ENCODE measurements around the gene FBXO11. TPM values are rescaled to one million over a fixed set of nuclear protein-coding genes. Genes with fewer than 3 reads are reported as not detected.

Gene FBXO11
- total RNA-seq, 1 experiment from 2014 or later: 58.9 TPM

DNA sequence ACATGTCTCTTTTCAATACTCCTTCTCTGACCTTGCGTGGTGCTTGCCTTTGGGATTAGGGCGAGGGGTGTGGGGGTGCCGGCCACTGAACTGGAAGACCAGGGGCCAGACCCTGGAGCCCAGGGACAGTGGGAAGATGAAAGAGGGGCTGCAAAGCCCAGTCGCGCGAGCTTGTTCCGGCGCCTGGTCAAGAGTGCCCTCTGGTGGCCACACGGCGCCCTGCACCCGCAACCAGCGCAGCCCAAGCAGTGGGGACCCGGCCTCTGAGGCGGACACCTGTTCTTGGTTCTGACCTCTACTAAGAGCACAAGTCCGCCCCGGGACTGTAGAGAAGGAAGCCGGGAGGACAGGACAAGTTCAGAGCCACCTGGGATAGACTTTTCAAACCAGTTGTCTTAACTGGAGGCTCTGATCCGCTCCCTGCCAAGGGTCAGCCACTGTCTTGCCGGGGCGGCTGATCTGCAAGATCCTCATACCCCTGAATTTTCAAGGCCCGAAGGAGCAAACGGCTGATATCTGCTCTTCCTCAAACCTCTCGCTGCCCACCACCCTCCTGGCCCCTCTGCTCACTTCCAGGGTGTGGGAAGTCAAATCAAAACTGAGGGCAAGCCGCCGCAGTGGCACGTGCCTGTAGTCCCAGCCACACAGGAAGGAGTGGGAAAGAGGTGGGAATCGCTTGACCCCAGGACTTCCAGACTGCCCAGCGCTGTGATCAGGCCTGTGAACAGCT lies 138.3 kb downstream of the FBXO11 start:
- H3K9me3 ChIP-seq (ENCODE audit: control insufficient read depth, insufficient read depth, low read depth, low read length): no peaks in the 10 kb centered on the region
- POLR2A ChIA-PET: interaction anchor here (0.5 to 0.6 kb wide), 2 partner anchors 328 to 331 kb away, joined by 3 to 7 read pairs; no protein-coding TSS in a partner anchor
- ATAC-seq: peak; percentile 91
- TF ChIP-seq SIN3A (IDR thresholded peaks at IDR 0.05; ENCODE audit: borderline replicate concordance, insufficient read depth, low read depth, low read length) (no peak), TCF7L2 (IDR thresholded peaks at IDR 0.05; ENCODE audit: low read depth, low read length) (peak; percentile 66), POLR2AphosphoS5 (IDR thresholded peaks at IDR 0.05; ENCODE audit: low read depth, low read length) (no peak), CTCF (IDR thresholded peaks at IDR 0.05) (peak; percentile 99)
- TF ChIP-seq, protein P1, sequence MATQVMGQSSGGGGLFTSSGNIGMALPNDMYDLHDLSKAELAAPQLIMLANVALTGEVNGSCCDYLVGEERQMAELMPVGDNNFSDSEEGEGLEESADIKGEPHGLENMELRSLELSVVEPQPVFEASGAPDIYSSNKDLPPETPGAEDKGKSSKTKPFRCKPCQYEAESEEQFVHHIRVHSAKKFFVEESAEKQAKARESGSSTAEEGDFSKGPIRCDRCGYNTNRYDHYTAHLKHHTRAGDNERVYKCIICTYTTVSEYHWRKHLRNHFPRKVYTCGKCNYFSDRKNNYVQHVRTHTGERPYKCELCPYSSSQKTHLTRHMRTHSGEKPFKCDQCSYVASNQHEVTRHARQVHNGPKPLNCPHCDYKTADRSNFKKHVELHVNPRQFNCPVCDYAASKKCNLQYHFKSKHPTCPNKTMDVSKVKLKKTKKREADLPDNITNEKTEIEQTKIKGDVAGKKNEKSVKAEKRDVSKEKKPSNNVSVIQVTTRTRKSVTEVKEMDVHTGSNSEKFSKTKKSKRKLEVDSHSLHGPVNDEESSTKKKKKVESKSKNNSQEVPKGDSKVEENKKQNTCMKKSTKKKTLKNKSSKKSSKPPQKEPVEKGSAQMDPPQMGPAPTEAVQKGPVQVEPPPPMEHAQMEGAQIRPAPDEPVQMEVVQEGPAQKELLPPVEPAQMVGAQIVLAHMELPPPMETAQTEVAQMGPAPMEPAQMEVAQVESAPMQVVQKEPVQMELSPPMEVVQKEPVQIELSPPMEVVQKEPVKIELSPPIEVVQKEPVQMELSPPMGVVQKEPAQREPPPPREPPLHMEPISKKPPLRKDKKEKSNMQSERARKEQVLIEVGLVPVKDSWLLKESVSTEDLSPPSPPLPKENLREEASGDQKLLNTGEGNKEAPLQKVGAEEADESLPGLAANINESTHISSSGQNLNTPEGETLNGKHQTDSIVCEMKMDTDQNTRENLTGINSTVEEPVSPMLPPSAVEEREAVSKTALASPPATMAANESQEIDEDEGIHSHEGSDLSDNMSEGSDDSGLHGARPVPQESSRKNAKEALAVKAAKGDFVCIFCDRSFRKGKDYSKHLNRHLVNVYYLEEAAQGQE (IDR thresholded peaks at IDR 0.05; ENCODE audit: insufficient read depth in 1 of 2, low read depth in 2 of 2, low read length in 1 of 2): no peak
- no peak overlapping the region for H3K27ac ChIP-seq (ENCODE audit: low read length)
- no peaks in the 10 kb centered on the region for H3K27me3 ChIP-seq (ENCODE audit: control insufficient read depth, insufficient read depth, low read length)
- intact Hi-C loops (cut with micrococcal nuclease; ENCODE audit: unreplicated experiment) (loop anchor here (5.0 to 10.0 kb wide), 3 partner anchors 253 to 431 kb away; no protein-coding TSS in a partner anchor), in situ Hi-C loops (cut with HindIII; ENCODE audit: low pct_unique_long_range_greater_than_20kb, low sequenced_read_pairs) (no loop called here)
- no peaks in the 10 kb centered on the region for H3K36me3 ChIP-seq (ENCODE audit: control insufficient read depth, insufficient read depth, low read length)
- no peak overlapping the region for H3K4me3 ChIP-seq (ENCODE audit: low read depth in 2 of 2, low read length in 2 of 2)
- CTCF ChIA-PET: interaction anchor here (0.6 to 2.1 kb wide), 10 partner anchors 9 to 433 kb away, joined by 3 to 10 read pairs (median 4); no protein-coding TSS in a partner anchor
- no TSS peak for BruUV-seq (replicated peaks)
- H3K4me1 ChIP-seq (ENCODE audit: control insufficient read depth, insufficient read depth, low read length): no peaks in the 10 kb centered on the region
- no peak for DNase-seq (ENCODE audit: low read depth, low spot score)

DNA sequence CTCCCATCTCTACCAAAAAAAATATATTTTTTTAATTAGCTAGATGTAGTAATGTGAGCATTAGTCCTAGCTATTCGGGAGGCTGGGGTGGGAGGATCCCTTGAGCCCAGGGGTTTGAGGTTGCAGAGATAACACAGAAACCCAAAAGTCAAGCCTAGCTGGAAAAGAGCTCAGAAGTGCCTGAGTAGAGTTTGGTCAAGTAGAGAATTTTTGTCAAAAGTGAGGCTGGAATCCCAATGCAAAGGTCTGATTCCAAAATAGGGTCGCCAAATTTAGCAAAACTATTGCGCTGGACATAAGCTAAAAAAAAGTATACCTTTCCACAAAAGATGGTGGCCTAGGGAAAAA lies 138.8 kb downstream of the FBXO11 start:
- no TSS peak for BruUV-seq (replicated peaks)
- TF ChIP-seq CTCF (IDR thresholded peaks at IDR 0.05) (no peak), TCF7L2 (IDR thresholded peaks at IDR 0.05; ENCODE audit: low read depth, low read length) (no peak), SIN3A (IDR thresholded peaks at IDR 0.05; ENCODE audit: borderline replicate concordance, insufficient read depth, low read depth, low read length) (no peak)
- TF ChIP-seq, protein P1 (IDR thresholded peaks at IDR 0.05; ENCODE audit: insufficient read depth in 1 of 2, low read depth in 2 of 2, low read length in 1 of 2): no peak
- ChIA-PET CTCF (interaction anchor here (0.6 to 2.1 kb wide), 10 partner anchors 9 to 432 kb away, joined by 3 to 10 read pairs (median 4); no protein-coding TSS in a partner anchor), POLR2A (interaction anchor here (0.5 to 0.6 kb wide), 2 partner anchors 328 to 331 kb away, joined by 3 to 7 read pairs; no protein-coding TSS in a partner anchor)
- intact Hi-C loops (cut with micrococcal nuclease; ENCODE audit: unreplicated experiment): loop anchor here (5.0 to 10.0 kb wide), 3 partner anchors 253 to 430 kb away; no protein-coding TSS in a partner anchor
- Histone ChIP-seq H3K4me3 (ENCODE audit: low read depth in 2 of 2, low read length in 2 of 2) (no peak overlapping the region), H3K27me3 (ENCODE audit: control insufficient read depth, insufficient read depth, low read length) (no peaks in the 10 kb centered on the region), H3K4me1 (ENCODE audit: control insufficient read depth, insufficient read depth, low read length) (no peaks in the 10 kb centered on the region), H3K36me3 (ENCODE audit: control insufficient read depth, insufficient read depth, low read length) (no peaks in the 10 kb centered on the region), H3K27ac (ENCODE audit: low read length) (no peak overlapping the region), H3K9me3 (ENCODE audit: control insufficient read depth, insufficient read depth, low read depth, low read length) (no peaks in the 10 kb centered on the region)
- ATAC-seq: no peak
- DNase-seq (ENCODE audit: low read depth, low spot score): no peak
- in situ Hi-C loops (cut with HindIII; ENCODE audit: low pct_unique_long_range_greater_than_20kb, low sequenced_read_pairs): no loop called here
